ENCODE data around the gene APLN.

APLN gene

GRCh38 chrX:129697204-129697829, 42.6 kb upstream of the APLN start (continued):
- TF ChIP-seq ZNF518A (tag by site-specific recombination; conservative IDR thresholded peaks at IDR 0.05; ENCODE audit: low read depth) (no peak), PRDM10 (tag by site-specific recombination; IDR thresholded peaks at IDR 0.05) (no peak), ZNF747 (tag by site-specific recombination; IDR thresholded peaks at IDR 0.05) (no peak), ZNF311 (tag by site-specific recombination; IDR thresholded peaks at IDR 0.05; ENCODE audit: borderline replicate concordance) (no peak), ZNF426 (tag by site-specific recombination; IDR thresholded peaks at IDR 0.05) (no peak), ZBTB1 (tag by site-specific recombination; IDR thresholded peaks at IDR 0.05) (no peak), ZNF26 (tag by site-specific recombination; IDR thresholded peaks at IDR 0.05) (no peak), ZNF175 (tag by site-specific recombination; IDR thresholded peaks at IDR 0.05) (no peak), ZNF416 (tag by site-specific recombination; IDR thresholded peaks at IDR 0.05) (no peak)

GRCh38 chrX:129696463-129697155, 41.9 kb upstream of the APLN start:
- no peaks in the 10 kb centered on the region for H3K9me3 ChIP-seq (ENCODE audit: control insufficient read depth, insufficient read depth, low read depth, low read length)
- H3K4me3 ChIP-seq (ENCODE audit: low read depth, low read length), result no peak overlapping the region
- no peaks in the 10 kb centered on the region for H3K36me3 ChIP-seq (ENCODE audit: control insufficient read depth in 2 of 2, insufficient read depth in 1 of 2, low read length in 2 of 2)
- H3K4me1 ChIP-seq (ENCODE audit: control insufficient read depth, insufficient read depth, low read length), result no peaks in the 10 kb centered on the region
- no peak for TF ChIP-seq GLI4 (tag by site-specific recombination; IDR thresholded peaks at IDR 0.05)
- TF ChIP-seq SP2 (tag by site-specific recombination; IDR thresholded peaks at IDR 0.05), result no peak
- no peak for TF ChIP-seq ZNF768 (tag by site-specific recombination; IDR thresholded peaks at IDR 0.05)
- no peak for TF ChIP-seq ZNF214 (tag by site-specific recombination; IDR thresholded peaks at IDR 0.05; ENCODE audit: borderline replicate concordance)
- no peak for TF ChIP-seq ZNF416 (tag by site-specific recombination; IDR thresholded peaks at IDR 0.05)
- no peak for TF ChIP-seq ZNF404 (tag by site-specific recombination; IDR thresholded peaks at IDR 0.05)
- no peak for TF ChIP-seq ZNF785 (tag by site-specific recombination; IDR thresholded peaks at IDR 0.05)
- no peak for TF ChIP-seq ZNF18 (tag by site-specific recombination; IDR thresholded peaks at IDR 0.05)
- no peak for TF ChIP-seq ZNF274 (IDR thresholded peaks at IDR 0.05; ENCODE audit: low read length)
- TF ChIP-seq ZNF274 (tag by site-specific recombination; IDR thresholded peaks at IDR 0.05; ENCODE audit: borderline replicate concordance), result no peak
- no peak for TF ChIP-seq ZNF560 (tag by site-specific recombination; IDR thresholded peaks at IDR 0.05; ENCODE audit: borderline replicate concordance)
- TF ChIP-seq ZNF2 (tag by site-specific recombination; IDR thresholded peaks at IDR 0.05), result no peak
- no peak for TF ChIP-seq ZNF791 (tag by site-specific recombination; IDR thresholded peaks at IDR 0.05)
- no peak for TF ChIP-seq ZNF549 (tag by site-specific recombination; IDR thresholded peaks at IDR 0.05)
- no peak for TF ChIP-seq ZNF266 (tag by site-specific recombination; IDR thresholded peaks at IDR 0.05; ENCODE audit: low read depth)
- no peak overlapping the region for H3K27ac ChIP-seq (ENCODE audit: extremely low read depth, low read depth, low read length)
- CTCF ChIA-PET, result interaction anchor here (0.7 to 1.7 kb wide), 2 partner anchors 29 to 58 kb away, joined by 3 to 4 read pairs; no protein-coding TSS in a partner anchor
- POLR2A ChIA-PET, result no interaction called here
